Head of caudate nucleus (tissue), 42 donors: ENCODE data around the gene CDK5R1.

ENCODE experiments used
- DNase-seq, 42 donors: peaks; one replicate each; pipeline versions ENCODE4 v3.0.0 to v3.0.0-alpha.2; 2020 to 2021; ENCODE audit warnings: mixed read lengths in 7 of 42
- intact Hi-C: fragments of 100-400 bp; cut with DNase I; formaldehyde crosslinking; loops from one replicate; pipeline ENCODE4 v1.15.0; 2022

Gene CDK5R1

GRCh38 chr17:32503251-32504165 lies 16.7 kb downstream of the CDK5R1 start:
- intact Hi-C loops = no loop called here
- DNase-seq = peak in 5 of 42 donors; percentile 26 to 64 (median 54)

- DNase-seq = peak in 1 of 42 donors; percentile 30
Observed at GRCh38 chr17:32504166-32504990, 17.6 kb downstream of the CDK5R1 start.

GRCh38 chr17:32508926-32509325 lies 22.1 kb downstream of the CDK5R1 start:
- no peak for DNase-seq
- intact Hi-C loops = no loop called here

More at GRCh38 chr17:32504166-32504990, 17.6 kb downstream of the CDK5R1 start:
- intact Hi-C loops = no loop called here

GRCh38 chr17:32510466-32510865 lies 23.7 kb downstream of the CDK5R1 start:
- DNase-seq = no peak
- intact Hi-C loops = no loop called here

- intact Hi-C loops = no loop called here
- DNase-seq = no peak
Observed at GRCh38 chr17:32512328-32512727, 25.5 kb downstream of the CDK5R1 start.

- DNase-seq = peak in 5 of 42 donors; percentile 30 to 65 (median 48)
- intact Hi-C loops = no loop called here
Observed at GRCh38 chr17:32513579-32513978, 26.8 kb downstream of the CDK5R1 start.

GRCh38 chr17:32514606-32515005 lies 27.8 kb downstream of the CDK5R1 start:
- intact Hi-C loops = no loop called here
- DNase-seq = no peak

GRCh38 chr17:32515677-32516383 lies 29.0 kb downstream of the CDK5R1 start:
- peak in 1 of 42 donors; percentile 16 for DNase-seq
- intact Hi-C loops = no loop called here

GRCh38 chr17:32516450-32516849 lies 29.7 kb downstream of the CDK5R1 start:
- DNase-seq = no peak
- intact Hi-C loops = no loop called here

GRCh38 chr17:32516940-32517701 lies 30.3 kb downstream of the CDK5R1 start:
- intact Hi-C loops = no loop called here

DNA sequence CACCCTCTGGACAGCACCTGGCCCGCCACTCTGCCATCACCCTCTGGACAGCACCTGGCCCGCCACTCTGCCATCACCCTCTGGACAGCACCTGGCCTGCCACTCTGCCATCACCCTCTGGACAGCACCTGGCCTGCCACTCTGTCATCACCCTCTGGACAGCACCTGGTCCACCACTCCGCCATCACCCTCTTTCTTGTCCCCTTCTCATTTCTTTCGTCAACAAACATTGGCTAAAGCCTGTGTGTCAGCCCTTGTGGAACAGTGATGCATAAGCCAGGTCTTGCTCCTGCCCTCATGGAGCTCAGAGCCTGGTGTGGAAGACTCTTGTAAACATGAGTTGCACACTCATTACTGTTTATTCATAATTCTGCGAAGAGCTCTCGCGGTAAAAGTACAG lies 31.2 kb downstream of the CDK5R1 start:
- intact Hi-C loops = no loop called here
- DNase-seq = no peak

More at GRCh38 chr17:32516940-32517701, 30.3 kb downstream of the CDK5R1 start:
- DNase-seq = no peak

DNA sequence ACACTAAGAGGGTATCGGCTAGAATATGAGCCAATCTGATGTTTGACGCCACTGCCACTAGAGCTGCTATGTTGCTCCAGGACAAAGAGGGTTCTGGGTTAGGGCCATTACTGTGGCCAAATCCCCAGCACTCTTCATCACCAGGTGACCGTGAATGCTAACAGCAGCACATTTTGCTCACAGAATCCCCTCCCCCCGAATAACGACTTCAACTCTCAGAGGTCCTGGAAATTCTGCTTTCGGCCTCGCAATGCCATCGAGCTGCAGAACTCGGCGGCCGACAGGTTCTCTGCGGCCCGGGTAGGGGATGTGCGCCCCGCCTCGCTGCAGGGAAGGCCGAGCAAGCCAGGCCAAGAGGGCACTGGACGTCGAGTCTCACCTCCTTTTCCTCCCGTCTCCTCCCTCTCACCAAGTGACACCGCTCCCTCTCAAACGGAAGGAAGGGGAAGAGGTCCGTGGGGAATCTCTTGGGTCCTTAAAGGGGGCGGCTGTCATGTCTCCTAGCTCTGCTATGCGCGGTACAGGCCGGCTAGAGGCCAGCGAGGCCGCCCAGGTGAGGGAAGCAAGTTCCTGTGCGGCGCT lies 31.9 kb downstream of the CDK5R1 start:
- DNase-seq = no peak
- intact Hi-C loops = no loop called here

DNA sequence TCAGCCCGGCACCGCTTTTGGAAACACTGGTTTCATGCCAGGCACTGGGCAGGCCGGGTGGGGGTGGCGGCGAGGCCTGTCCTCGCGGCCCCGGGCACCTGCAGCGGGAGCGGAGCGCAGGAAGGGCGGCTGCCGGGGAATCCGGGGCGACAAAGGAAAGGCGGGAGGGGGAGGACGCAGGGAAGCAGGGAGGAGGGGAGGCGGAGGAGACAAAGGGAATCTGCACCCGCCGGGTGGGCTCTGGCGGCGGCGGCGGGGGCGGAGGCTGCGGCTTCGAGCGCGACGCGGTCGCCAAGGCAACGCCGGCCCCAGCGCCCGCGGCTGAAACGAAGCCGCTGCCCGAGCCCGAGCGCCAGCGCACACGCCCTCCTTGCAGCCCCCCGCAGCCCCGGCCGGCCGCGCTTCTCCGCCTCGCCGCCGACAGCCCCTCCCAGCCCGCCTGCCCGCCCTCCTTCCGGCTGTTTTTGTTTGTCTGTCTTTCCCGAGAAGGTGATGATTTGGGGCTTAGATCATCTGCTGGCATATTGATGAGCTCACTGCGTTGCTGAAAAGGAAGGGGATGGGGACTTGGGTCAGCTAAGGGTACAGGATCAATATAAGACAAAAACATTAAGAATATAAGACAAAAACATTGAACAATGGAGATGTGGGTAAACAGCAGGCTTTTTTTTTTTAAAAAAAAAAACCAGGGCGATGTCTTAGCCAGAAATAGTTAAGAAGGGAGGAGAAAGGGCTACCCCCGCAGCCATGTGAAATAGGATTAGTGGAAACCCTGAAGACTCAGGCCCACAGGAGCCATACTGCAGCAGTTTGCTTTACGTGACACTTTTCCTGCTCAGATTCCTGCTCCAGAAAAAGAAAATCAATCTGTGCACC lies 32.7 kb downstream of the CDK5R1 start:
- intact Hi-C loops = no loop called here
- peak in 35 of 42 donors; percentile 19 to 77 (median 58) for DNase-seq

DNA sequence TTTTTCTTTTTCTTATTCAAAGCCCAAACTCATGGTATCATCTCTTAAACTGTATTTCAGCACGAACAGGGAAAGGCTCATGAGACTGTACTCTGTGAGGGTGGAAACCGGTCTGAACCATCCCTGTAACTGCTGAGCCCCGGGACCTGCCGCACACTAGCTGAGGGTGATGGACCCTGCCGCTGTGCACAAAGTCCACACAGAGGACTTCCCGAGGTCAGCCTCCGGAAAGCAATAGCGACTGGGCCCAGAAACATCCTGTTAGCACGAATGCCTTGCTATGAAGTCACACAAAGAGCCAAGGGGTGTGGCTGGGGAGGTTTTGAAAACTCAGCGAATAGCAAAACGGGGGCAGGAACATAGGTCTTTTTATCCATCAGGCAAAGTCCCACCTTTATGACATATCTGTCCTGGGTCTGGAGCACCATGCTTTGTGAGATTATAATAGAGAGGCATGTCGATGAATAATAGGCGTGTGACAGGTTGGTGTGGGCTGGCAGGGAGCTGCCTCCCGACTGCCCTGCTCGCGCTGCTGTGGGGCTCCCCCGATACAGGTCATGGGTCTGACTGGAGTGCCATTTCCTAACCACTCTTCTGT lies 33.4 kb downstream of the CDK5R1 start:
- DNase-seq = peak in 31 of 42 donors; percentile 18 to 79 (median 47)
- intact Hi-C loops = no loop called here

GRCh38 chr17:32520737-32521404 lies 34.1 kb downstream of the CDK5R1 start:
- peak in 3 of 42 donors; percentile 37 to 71 (median 52) for DNase-seq

GRCh38 chr17:32523017-32523680 lies 36.4 kb downstream of the CDK5R1 start:
- intact Hi-C loops = no loop called here
- no peak for DNase-seq

More at GRCh38 chr17:32520737-32521404, 34.1 kb downstream of the CDK5R1 start:
- intact Hi-C loops = no loop called here
